CD4-positive, alpha-beta T cell treated with Interleukin-1 beta for 1 hour (primary cell): ENCODE results near the gene KLF4.

Experiments used
- DNase-seq, 2 donors: peaks; one replicate each; pipeline ENCODE4 v3.0.0-alpha.2; 2020 to 2022

The KLF4 gene

DNA sequence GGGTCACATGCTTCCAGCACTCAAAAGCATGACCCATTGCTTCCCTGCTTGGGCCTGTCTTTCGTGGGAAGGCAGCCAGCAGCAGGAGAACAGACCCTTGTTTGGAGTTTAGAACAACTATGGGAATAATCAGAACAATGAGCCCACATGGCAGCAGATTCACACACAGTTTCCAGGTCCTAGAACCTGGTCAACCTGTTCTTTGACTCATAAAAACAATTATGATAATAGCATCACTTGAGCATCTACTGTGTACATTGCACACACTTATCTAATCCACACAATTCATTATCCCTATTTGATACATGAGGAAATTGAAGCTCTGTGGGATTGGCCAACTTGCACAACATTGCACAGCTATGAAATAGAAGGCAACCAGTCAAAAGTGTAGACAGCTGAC lies 41.7 kb downstream of the KLF4 start:
- no peak for DNase-seq

DNA sequence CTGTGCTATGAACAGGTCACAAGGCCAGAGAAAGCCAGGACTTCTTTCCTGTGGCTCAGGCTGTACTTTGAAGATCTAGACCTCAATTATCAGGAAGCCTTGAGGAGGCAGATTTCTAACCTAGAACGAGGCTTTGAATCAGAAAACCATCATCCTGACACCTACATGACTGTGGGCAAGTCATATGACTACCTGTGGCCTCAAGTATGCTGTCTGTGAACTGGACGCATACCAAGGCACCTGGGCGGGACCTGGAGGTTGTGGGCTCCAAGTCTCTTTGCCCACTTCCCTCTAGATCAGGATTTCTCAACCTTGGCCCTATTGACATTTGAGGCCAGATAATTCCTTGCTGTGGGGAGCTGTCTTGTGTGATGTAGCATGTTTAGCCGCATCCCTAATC lies 42.5 kb downstream of the KLF4 start:
- no peak for DNase-seq

DNA sequence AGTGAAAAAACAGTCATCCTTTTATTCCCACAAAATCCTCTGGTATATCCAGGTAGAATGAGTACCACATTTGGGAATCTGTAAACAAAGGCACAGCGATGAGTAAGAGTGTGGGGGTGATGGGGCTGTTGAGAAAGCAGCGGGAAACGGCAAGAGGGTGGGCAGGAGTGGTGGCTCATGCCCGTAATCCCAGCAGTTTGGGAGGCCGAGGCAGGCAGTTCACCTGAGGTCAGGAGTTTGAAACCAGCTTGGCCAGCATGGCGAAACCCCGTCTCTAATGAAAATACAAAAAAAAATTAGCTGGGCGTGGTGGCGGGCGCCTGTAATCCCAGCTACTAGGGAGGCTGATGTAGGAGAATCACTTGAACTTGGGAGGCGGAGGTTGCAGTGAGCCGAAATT lies 43.1 kb downstream of the KLF4 start:
- no peak for DNase-seq

DNA sequence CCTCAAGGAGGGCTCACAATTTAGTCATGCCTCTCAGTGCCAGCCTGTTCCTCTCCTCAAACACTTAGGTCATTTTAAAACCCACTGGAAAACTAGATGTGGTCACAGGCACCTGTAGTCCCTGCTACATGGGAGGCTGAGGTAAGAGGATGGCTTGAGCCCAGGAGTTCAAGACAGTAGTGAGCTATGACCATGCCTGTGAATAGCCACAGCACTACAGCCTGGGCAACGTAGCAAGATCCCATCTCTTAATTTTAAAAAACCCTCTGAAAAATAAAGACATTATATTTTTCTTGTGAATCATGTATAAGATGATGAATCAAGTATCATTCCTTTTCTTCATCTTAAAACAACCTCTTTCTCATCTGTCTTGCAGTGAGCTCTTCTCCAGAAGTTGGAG lies 45.8 kb downstream of the KLF4 start:
- no peak for DNase-seq

DNA sequence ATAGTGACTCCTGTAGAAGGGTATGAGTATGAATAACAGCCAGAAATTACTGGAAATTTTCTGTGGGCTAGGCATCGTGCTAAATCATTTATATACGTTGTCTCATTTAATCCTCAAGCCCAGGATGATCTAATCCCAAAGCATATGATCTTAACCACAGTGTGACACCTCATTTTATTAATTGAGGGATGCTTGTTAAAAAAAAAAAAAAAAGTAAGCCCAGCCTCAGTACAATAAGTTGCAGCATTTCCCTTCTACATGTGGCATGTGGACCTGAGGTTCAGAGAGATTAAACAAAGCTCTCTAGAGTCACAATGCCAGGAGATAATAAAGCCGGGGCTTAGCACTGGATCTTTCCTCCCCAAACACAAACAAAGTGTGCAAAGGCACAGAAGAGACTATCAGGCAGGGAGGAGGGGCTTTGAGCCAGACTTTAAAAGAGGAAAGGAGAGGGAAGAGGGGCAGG lies 49.5 kb downstream of the KLF4 start:
- DNase-seq, result no peak

DNA sequence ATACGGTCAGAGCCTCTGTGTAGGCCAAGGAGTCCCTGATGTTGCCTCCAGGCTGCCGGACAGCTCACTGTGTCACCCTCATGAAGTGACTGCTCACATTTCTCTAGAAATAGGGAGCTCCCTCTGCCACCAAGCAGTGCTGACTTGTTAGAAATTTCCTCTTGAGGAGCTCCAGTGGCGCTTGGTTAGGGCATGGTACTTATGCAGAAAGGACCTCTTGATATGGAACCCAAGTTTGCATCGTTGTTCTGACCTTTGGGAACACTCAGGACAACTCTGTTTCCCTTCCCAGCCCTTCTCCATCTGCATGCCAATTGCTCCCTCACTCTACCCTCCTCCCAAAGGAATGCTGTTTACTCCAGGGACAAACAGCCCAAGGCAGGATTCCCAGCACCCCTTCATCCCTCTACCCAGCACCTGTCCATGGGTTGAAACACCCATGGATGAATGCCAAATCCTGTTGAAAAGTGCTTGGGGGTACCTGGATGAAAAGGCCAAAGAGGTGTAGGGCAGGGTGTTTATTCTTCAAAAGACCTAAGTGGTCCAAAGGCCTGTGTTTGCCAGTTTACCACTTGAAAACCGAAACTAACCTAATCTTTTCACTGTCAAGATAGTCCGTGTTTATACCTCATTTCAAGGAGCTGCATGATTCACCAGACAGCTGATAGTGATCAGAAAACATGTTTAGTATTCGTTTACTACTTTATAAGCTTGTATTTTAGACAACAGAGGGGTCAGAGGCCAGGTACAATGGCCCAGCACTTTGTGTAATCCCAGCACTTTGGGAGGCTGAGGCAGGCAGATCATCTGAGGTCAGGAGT lies 51.1 kb downstream of the KLF4 start:
- no peak for DNase-seq

DNA sequence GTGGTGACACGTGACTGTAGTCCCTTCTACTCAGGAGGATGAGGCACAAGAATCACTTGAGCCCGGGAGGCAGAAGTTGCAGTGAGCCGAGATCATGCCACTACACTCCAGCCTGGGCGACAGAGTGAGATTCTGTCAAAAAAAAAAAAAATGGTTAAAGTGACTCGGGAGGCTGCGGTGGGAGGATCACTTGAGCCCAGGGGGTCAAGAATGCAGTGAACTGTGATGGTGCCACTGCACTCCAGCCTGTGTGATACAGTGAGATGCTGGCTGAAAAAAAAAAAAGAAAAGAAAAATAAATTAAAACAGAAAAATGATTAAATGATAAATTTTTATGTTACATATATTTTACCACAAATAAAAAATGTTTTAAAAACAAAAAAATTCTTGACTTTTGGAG lies 51.9 kb downstream of the KLF4 start:
- no peak for DNase-seq

DNA sequence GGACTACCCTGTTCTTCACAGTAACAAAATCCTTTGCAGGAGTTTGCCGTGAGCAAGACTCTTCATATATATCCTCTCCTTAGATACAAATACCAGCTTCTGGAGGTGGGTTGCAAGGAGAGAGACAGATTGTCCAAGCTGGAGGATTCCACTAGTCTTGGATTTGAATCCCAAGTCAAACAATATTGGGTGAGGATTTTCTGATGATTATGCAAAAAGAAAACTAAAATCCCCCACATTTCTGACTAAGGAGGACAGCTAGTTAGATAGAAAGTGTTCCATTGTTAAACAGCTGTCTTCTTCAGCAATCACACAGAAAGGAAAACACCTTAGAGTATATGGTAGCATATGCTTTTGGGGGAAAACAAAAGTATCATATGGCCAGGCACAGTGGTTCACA lies 54.2 kb downstream of the KLF4 start:
- DNase-seq, result no peak
